PC-3 (cell line): ENCODE data around the gene HLCS.

Experiments
- CTCF ChIP-seq: fragments of 300-600 bp; sonication (generic); conservative IDR thresholded peaks from 2 replicates; pipeline ENCODE4 v1.5.1; 2017; ENCODE audit warnings: antibody characterized with exemption, low read depth, mild to moderate bottlenecking, low read length
- EZH2 ChIP-seq: fragments of 300-600 bp; sonication (generic); IDR thresholded peaks from one replicate; pipeline ENCODE4 v1.6.1; 2017; ENCODE audit warnings: antibody characterized with exemption, mild to moderate bottlenecking, low read length; ENCODE audit not compliant: unreplicated experiment
- EZH2phosphoT487 ChIP-seq: fragments of 300-600 bp; sonication (generic); IDR thresholded peaks from 2 replicates; pipeline ENCODE4 v1.6.1; 2018; ENCODE audit warnings: mild to moderate bottlenecking, antibody characterized with exemption, low read length, borderline replicate concordance

GRCh38 chr21:36909423-36909822, 57.0 kb downstream of the HLCS start:
- TF ChIP-seq CTCF (no peak), EZH2phosphoT487 (no peak), EZH2 (no peak)
